ENCODE data around the gene EMILIN1. TPM values are rescaled to one million over a fixed set of nuclear protein-coding genes. Genes with fewer than 3 reads are reported as not detected.
"Not testable (repeated sequence)": the region's sequence is repeated elsewhere in the genome, so short reads cannot be mapped to it uniquely, and the experiment has no call there.

The EMILIN1 gene
- total RNA-seq, 1 donor from 2014 or later: 66.1 TPM

DNA sequence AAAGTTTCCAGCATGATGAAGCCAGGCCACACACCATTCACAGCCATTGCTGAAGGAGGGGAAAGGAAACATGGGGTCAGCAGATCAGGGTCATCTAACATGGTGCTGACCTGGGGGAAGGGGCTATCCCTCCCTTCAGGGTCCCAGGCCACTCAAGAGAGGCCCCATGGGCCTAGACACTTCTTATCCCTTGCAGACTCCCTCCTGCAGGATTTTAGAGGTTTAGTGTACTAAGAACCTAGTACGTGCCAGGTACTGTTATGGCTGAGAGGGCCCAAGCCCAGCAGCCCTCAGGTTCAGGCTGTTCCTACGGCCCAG is 17.0 kb downstream of the EMILIN1 start:
- no peak for DNase-seq

DNA sequence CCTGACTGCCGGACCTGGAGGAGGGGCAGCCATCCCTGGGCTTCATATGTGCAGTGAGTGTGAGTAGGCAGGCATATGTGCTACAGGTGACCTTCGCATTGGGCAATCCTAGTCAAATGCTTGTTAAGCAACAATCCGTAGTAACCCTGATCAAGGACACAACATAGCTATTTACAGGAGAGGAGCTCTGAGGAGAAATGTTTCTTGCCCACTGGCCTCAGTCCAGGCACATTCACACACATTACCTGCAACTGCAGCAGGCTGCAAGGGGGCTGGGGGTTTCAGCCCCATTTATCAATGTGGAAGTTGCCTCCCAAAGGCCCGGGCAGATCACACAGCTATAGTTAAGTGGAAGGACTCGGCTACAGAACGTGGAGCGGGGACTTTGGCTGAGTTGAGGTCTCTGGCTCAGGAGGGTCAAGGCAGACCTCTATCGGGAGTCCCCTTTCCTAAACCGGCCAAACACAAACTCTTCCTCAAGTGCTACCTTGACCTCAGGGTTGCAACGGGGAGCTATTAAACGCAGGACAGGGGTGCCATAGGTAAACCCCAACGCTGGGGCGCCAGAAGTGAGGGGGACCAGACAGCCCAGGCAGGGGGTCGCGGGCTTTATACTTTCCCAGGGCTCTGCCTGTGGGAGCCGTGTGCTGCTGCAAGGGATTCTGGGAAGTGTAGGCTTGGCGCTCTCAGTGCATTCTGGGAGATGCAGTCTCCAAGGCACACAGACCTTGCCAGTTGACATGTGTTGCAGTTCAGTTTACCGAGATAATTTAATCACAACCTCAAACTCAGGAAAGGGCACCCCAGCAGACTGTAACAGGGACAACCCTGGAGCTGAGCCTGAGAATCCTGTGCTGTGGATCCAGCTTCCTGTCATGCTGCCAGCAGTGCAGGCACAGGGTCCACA is 17.6 kb downstream of the EMILIN1 start:
- DNase-seq: peak; percentile 49

DNA sequence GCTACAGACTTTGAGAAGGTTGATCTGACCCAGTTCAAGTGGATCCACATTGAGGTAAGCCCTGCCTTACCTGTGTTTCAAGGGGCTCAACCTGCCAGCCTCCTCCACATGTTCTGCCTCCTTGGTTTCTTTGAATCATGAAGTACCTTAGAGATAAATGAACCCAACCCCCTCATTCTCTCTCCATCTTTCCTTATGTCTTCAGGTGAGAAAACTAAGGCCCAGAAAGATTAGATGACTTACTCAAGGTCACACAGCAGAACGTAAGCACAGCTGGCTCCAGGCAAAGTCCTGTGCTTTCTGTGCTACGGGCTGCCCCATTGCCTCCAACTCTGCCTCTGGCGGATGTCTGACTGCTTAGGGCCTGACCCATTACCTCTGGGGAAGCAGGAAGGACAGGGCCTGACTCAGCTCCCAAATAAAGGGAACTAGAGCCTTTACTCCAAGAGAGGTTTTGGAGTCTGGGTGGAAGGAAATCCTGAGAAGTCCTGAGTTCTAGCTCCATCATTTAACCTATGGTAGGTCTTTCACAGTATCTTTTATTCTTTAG is 18.4 kb downstream of the EMILIN1 start:
- DNase-seq: no peak

DNA sequence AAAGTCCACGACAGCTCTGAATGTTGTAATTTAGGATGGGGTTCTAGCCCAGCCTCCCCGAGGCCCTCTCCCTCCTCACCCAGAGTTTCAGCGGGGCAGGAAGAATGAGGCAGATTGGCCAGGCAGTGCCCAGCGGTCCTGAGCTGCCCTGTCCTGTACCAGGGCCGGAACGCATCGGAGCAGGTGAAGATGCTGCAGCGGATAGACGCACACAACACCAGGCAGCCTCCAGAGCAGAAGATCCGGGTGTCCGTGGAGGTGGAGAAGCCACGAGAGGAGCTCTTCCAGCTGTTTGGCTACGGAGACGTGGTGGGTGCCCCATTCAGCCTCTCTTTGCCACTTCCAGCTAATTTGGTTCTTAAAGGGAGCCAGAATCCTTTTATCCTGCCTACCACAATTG is 18.9 kb downstream of the EMILIN1 start:
- DNase-seq: no peak

DNA sequence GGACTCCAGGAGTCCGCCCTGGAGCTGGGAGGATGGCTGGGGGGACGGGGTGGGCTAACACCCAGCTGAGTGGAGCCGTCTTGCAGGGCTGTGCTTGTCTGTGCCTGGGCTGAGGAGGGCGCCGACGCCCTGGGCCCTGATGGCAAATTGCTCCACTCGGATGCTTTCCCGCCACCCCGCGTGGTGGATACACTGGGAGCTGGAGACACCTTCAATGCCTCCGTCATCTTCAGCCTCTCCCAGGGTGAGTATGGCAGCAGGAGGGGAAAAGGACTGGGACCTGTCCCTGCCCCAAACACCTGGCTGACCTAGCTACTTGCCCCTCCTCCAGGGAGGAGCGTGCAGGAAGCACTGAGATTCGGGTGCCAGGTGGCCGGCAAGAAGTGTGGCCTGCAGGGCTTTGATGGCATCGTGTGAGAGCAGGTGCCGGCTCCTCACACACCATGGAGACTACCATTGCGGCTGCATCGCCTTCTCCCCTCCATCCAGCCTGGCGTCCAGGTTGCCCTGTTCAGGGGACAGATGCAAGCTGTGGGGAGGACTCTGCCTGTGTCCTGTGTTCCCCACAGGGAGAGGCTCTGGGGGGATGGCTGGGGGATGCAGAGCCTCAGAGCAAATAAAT is 21.0 kb downstream of the EMILIN1 start:
- DNase-seq: no peak

DNA sequence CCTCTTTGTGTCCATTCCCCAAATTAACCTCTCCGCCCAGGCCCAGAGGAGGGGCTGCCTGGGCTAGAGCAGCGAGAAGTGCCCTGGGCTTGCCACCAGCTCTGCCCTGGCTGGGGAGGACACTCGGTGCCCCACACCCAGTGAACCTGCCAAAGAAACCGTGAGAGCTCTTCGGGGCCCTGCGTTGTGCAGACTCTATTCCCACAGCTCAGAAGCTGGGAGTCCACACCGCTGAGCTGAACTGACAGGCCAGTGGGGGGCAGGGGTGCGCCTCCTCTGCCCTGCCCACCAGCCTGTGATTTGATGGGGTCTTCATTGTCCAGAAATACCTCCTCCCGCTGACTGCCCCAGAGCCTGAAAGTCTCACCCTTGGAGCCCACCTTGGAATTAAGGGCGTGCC is 21.6 kb downstream of the EMILIN1 start:
- no peak for DNase-seq

DNA sequence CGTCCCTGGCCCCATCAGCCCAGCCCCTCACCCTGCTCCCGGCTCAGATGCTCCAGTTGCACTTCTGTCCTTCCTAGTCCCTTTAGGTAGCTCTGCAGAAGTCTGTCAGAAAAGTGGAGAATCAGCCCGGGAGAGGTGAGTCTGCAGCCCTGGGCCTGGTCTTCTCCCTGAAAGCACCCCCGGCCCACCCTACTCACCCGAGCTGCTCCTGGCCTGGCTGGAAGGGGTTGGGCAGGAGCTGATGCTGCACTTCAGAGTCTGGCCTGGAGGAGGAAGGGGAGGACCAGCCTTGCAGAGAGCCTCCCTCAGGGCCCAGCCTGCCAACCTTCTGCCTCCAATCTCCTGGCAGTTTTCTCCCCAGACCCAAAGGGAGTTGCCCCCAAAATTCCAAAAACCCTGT is 23.9 kb downstream of the EMILIN1 start:
- DNase-seq: no peak

DNA sequence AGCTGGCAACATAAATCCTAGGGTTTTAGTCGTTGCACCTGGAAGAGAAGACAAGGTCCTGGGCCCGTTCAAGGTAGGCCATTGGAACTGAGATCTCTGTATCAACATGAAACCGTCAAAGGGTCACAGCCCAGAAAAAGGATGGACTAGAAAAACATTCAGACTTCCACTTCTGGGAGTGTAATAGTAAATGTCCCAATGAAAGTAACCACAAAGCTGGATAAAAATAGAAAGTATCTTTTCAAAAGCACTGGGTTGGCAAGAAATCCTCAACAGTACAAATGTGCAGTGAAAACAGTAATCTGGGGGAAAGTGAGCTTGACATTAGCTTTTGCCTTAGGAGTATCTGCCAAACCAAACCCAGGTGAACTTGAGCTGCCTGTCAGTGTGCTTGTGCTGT is 27.6 kb downstream of the EMILIN1 start:
- DNase-seq: no peak

DNA sequence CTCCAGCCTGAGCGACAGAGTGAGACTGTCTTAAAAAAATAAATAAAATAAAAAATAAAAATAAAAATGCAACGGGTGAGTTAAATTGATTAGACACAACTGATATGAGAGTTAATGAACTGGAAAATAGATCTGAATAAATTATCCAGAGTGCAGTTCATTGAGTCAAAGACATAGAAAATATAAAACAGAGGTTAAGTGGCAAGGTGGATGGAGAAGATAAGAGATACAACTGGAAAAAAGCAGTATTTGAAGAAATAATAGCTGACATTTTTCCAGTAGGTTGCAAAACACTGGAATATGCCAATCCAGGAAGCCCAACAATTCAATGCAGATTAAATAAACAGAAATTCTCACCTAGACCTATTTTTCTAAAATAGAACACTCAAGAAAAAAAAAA is 29.8 kb downstream of the EMILIN1 start:
- DNase-seq: no peak

DNA sequence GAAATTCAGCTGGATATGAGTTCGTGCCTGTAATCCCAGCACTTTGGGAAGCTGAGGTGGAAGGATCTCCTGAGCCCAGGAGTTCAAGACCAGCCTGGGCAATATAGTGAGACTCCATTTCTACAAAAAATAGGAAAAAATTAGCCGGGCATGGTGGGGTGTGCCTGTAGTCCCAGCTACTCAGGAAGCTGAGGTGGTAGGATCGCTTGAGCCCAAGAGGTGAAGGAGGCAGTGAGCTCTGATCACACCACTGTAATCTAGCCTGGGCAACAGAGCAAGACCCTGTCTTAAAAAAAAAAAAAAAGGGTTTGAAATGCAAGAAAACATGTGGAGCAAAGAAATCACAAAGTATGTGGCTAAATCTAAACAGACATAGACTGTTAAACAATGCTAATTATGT is 30.7 kb downstream of the EMILIN1 start:
- DNase-seq: no peak

DNA sequence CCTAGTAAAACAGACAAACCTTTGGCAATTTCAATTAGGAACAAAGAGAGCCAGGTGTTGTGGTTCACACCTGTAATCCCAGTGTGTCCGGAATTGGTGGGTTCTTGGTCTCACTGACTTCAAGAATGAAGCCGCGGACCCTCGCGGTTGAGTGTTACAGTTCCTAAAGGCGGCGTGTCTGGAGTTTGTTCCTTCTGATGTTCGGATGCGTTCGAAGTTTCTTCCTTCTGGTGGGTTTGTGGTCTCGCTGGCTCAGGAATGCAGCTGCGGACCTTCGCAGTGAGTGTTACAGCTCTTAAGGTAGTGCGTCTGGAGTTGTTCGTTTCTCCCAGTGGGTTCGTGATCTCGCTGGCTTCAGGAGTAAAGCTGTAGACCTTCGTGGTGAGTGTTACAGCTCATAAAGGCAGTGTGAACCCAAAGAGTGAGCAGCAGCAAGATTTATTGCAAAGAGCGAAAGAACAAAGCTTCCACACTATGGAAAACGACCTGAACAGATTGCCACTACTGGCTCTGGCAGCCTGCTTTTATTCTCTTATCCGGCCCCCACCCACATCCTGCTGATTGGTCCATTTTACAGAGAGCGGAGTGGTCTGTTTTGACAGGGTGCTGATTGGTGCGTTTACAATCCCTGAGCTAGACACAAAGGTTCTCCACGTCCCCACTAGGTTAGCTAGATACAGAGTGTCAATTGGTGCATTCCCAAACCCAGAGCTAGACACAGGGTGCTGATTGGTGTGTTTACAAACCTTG is 32.4 kb downstream of the EMILIN1 start:
- DNase-seq: not testable (repeated sequence)

DNA sequence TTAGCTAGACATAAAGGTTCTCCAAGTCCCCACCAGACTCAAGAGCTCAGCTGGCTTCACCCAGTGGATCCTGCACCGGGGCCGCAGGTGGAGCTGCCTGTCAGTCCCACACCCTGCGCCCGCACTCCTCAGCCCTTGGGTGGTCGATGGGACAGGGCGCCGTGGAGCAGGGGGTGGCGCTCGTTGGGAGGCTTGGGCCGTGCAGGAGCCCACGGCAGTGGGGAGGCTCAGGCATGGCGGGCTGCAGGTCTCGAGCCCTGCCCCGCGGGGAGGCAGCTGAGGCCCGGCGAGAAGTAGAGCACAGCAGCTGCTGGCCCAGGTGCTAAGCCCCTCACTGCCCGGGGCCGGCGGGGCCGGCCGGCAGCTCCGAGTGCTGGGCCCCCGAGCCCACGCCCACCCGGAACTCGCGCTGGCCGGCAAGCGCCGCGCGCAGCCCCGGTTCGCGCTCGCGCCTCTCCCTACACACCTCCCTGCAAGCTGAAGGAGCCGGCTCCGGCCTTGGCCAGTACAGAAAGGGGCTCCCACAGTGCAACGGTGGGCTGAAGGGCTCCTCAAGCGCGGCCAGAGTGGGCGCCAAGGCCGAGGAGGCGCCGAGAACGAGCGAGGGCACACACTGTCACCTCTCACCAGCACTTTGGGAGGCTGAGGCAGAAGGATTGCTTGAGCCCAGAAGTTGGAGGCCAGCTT is 33.1 kb downstream of the EMILIN1 start:
- not testable (repeated sequence) for DNase-seq

DNA sequence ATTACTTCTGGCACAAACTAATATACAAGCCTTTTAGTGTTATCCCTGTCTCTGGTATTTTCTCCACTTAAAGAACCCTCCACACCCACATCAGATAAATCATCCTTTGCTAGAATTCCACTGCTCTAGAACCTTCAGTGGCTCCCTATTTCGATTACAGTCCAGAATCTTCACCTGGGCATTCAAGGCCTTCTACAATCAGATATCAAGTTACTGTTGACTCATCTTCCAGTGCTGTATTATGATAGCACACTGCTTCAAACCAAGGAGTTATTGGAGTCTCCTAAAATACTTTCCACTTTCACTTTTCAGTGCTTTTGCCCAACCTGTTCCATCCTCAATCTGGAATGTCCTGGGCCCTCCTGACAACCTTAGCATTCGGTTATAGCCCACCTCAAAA is 37.1 kb downstream of the EMILIN1 start:
- no peak for DNase-seq

DNA sequence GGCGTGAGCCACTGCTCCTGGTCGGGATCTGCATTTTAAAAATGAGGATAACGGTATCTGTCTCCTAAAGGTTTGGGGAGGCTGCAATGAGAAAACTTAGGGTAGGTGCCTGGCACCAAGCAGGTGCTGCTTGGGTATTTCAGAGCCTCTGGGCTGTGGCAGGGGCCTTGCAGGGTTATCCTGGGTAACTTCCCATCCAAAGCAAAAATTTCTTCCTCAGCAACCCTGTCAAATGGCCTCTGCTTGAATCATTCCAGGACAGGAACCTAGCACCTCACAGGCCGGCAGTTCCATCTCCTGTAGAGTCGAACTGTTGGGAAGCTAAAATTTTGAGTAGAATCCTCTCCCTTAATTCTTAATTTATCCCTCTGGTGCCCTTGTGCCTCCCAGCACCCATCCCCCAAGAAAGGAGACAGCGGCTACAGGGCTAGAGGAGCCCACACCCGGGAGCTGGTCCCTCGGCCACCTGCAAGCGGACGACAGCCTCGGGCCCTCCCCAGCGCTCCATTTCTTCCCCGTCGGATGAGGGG is 39.6 kb downstream of the EMILIN1 start:
- DNase-seq: no peak

DNA sequence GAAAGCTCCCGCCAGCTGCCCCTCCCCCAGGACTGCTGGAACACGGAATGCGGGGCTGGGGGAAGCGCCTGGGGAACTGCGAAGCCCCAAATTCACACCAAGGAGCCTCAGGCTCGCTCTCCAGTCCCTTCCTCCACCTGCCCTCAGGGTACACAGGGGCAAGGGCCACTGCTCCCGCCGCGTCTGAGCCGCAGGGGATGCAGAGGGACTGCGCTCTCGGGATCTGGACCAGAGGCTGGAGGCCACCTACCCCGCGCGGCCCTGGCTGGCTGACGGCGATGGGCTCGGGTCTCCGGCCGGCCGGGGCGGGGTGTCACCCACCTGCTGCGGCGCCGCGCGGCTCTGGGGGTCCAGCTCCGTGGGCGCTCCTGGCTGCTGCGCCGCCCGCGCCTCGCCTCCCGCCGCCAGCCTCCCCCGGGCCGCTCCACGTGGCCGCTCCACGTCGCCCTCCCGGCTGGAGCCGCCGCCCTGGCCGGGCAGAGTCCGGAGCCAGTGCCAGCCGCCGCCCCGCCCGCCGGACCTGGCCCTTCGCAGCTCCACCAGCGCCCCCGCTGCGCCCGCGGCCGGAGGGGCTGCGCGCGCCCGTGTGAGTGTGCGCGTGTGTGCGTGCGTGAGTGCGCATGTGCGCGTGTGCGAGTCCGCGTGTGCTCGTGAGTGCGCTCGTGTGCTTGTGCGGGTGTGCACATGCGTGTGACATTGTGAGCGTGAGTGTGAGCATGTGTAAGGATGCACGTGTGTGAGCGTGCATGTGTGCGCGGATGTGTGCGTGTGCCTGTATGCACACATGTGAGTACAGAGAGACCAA is 40.3 kb downstream of the EMILIN1 start, which contains the start of gene CGREF1:
CGREF1 (minus strand) TSS at position 604 of the 805 bp plus-strand sequence. CDS start 14,762 bp downstream, outside the sequence.
- peak; percentile 50 for DNase-seq

DNA sequence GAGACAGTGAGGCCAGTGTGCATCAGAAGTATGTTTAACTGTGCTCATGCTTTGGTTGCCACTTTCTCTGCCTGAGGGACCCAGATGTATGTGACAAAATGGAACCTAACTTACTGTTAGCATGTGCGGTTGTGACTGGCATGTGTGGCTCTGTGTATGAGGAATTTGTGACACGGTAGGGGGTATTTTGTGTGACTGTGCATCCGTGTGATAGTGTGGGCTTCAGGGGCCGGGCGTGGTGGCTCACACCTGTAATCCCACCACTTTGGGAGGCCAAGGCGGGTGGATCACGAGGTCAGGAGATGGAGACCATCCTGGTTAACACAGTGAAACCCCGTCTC is 40.9 kb downstream of the EMILIN1 start:
- DNase-seq: not testable (repeated sequence)

DNA sequence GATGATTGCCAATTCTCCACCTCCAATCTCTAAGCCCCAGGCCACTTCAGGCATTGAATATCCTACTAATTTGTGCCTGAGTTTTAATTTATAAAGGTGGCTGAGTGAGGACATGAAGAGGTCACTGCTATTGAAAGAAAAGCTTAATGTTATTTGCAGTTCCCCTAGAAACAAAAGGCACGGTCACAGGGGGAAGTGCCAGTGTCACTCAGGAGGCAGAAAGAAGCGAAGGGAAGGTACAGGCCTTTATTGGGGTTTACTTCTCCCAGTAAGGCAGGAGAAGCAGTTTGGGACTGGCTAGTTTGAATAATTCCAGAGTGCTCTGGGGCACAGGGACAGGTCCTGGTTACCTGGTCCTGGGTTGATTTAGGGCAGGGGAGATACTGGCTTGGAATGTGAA is 43.5 kb downstream of the EMILIN1 start:
- no peak for DNase-seq

DNA sequence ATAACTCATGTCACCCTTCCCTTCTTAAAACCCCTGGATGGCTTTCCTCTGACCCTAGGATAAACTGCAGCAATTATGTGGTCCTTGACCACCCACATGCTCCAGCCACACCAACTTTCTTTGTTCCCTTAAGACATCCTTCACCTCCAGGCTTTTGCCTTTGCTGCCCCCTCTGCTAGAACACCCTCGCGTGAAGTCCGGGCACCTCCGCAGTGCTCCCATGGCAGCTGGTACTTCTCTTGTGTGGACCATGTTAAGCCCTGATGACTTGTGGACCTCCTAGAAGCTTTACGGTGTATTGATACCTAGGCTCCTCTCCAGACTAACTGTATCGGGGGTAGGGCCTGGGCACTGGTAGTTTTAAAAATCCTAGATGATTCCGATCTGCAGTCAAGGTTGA is 44.4 kb downstream of the EMILIN1 start:
- no peak for DNase-seq

DNA sequence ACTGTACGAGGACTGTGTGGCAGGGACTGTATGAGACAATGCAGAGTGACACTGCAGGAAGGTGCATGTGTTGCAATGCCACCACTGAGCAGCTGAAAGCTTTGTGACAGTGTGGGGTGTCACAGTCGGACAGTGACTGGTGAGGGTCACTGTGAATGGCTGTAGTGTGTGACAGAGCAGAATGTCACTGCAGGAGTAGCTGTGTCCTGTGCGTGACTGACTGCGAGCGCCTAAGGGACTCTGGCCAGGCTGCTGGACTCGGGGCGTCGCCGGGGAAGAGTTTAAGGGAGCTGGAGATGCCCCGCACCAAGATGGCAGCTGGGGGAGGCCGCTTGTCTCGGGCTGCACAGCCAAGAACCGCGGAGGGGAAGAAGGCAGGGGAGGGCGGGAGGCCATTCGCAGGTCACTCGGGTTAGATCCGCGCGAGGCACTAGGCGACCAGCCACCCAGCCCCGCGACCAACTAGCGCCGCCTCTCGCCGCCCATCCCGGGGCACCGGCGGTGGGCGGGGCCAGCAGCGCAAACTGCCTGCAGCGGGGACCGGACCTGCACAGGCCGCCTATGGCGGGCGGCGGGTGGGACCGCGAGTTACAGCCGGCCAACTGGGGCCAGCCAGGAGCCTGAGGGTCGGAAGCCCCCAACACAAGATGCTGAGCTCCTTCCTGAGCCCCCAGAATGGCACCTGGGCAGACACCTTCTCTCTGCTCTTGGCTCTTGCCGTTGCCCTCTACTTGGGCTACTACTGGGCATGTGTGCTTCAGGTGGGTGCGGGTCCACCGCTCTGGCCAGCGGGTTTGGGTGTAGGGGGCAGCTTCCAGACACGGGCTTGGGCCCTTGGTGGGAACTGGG is 45.1 kb downstream of the EMILIN1 start, which contains the start of gene ABHD1:
ABHD1 (plus strand) TSS at position 514 of the 849 bp plus-strand sequence; CDS start at position 648, 134 bp downstream.
- no peak for DNase-seq

DNA sequence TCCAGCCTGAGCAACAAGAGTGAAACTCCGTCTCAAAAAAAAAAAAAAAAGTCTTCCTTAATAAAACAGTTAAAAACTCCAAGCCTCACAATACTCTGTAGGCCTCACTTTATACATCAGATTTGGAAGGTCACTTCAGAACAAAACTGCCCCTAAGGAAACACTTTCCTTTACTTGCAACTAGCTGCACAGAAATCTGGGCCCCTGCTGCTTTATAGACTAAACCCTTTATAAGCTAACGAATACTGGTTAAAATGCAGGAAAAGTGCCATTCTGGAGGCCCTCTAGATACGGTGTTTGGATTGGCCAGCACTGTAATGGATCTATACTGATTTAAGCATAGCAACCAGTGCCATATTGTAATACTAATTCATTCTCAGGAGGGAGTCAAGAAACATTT is 46.7 kb downstream of the EMILIN1 start:
- DNase-seq: no peak
